Spleen (tissue), 11 donors: ENCODE results near the gene CD300LG. TPM values are rescaled to one million over a fixed set of nuclear protein-coding genes. Genes with fewer than 3 reads are reported as not detected.

Source experiments
- DNase-seq: peaks from one replicate; pipeline ENCODE4 v3.0.0-alpha.2; 2020
- H3K27ac ChIP-seq, 8 donors: fragments of 200-600 bp; sonication (generic) in 7 of 8; 1 replicate in 4 of 8; 2 replicates in 4 of 8; pipeline versions ENCODE4 v1.5.0 to v1.8.0; 2016 to 2021; ENCODE audit warnings: inconsistent platforms in 4 of 8, mild to moderate bottlenecking in 4 of 8, moderate library complexity in 1 of 8
- H3K27me3 ChIP-seq, 7 donors: fragments of 200-600 bp; sonication (generic) in 6 of 7; replicated peaks in 1 of 7; 1 replicate in 4 of 7; 2 replicates in 3 of 7; pipeline versions ENCODE4 v1.5.0 to v1.8.0; 2016 to 2021; ENCODE audit warnings: inconsistent platforms in 3 of 7, mild to moderate bottlenecking in 1 of 7
- H3K36me3 ChIP-seq, 6 donors: fragments of 200-600 bp; sonication (generic) in 5 of 6; 1 replicate in 4 of 6; 2 replicates in 2 of 6; pipeline versions ENCODE4 v1.5.0 to v1.8.0; 2016 to 2021; ENCODE audit warnings: inconsistent platforms in 2 of 6
- H3K4me1 ChIP-seq, 6 donors: fragments of 200-600 bp; sonication (generic) in 5 of 6; 1 replicate in 3 of 6; 2 replicates in 3 of 6; pipeline versions ENCODE4 v1.5.0 to v1.8.0; 2016 to 2021; ENCODE audit warnings: inconsistent platforms in 3 of 6
- H3K4me3 ChIP-seq, 8 donors: fragments of 200-600 bp; sonication (generic) in 7 of 8; 1 replicate in 4 of 8; 2 replicates in 4 of 8; pipeline versions ENCODE4 v1.5.0 to v1.8.0; 2016 to 2021; ENCODE audit warnings: inconsistent platforms in 4 of 8, mild to moderate bottlenecking in 4 of 8, moderate library complexity in 2 of 8
- H3K9me3 ChIP-seq, 8 donors: fragments of 200-600 bp; sonication (generic) in 7 of 8; 1 replicate in 4 of 8; 2 replicates in 4 of 8; pipeline versions ENCODE4 v1.5.0 to v1.8.0; 2016 to 2021; ENCODE audit warnings: inconsistent platforms in 4 of 8
- POLR2A ChIP-seq, 3 donors: fragments of 450-650 bp; IDR thresholded peaks; one replicate each; pipeline ENCODE4 v1.5.1; 2017; ENCODE audit warnings: antibody characterized with exemption in 3 of 3, mild to moderate bottlenecking in 1 of 3
- POLR2AphosphoS5 ChIP-seq, 3 donors: sonication (generic); formaldehyde crosslinking; IDR thresholded peaks; one replicate each; pipeline ENCODE4 v1.5.1; 2017; ENCODE audit warnings: antibody characterized with exemption in 3 of 3
- WGBS, 5 donors: extraction: QIAGEN DNeasy Blood & Tissue Kit in 3 of 5; methylation state at CpG; one replicate each; pipeline versions ENCODE4 v1.1.5 to v1.1.7; 2013 to 2018; 5-methylcytosine and 5-hydroxymethylcytosine counted together
- intact Hi-C: fragments of 100-400 bp; cut with DNase I; formaldehyde crosslinking; loops from one replicate; pipeline ENCODE4 v1.15.0; 2023; ENCODE audit warnings: low total_unique reads
- polyA plus RNA-seq, 3 donors: library from polyadenylated mRNA; stranded (reverse); fragments of 200-250 nt; gene quantifications; one replicate each; pipeline ENCODE4 v1.2.1, GENCODE V29; 2013
- total RNA-seq, 7 donors: library from RNA; depleted of rRNA in 3 of 7; stranded (reverse); fragments of >200 nt in 3 of 7; fragmentation: NEBNext Ultra II Directional in 4 of 7; extraction: Animal tissue kit (Norgen Biotek cat#: 25700) in 4 of 7; gene quantifications; one replicate each; pipeline versions ENCODE4 v1.1.0 to v1.2.1, GENCODE V29; 2016 to 2021
- TF ChIP-seq, protein P1 (sequence below), 11 experiments: fragments of 200-600 bp in 7 of 11; fragments of 450-650 bp in 4 of 11; sonication (generic) in 4 of 11; IDR thresholded peaks in 8 of 11; conservative IDR thresholded peaks in 3 of 11; 1 replicate in 7 of 11; 2 replicates in 4 of 11; pipeline versions ENCODE4 v1.4.0 to v1.8.0; 2016 to 2021; ENCODE audit warnings: antibody characterized with exemption in 11 of 11, inconsistent platforms in 4 of 11, mild to moderate bottlenecking in 1 of 11
- donor health status: healthy with polysubstance abuse.
- donor health status: DM: no; HTN: no; CAD: no; lungs with moderate emphysema.
- donor health status: DM: no; HTN: no; CAD: no.
- donor health status: Bipolar disorder and iron deficiency.
- donor health status: healthy.
- donor health status: DM: no; HTN: no; CAD: no.
- donor health status: DM: yes; HTN: yes; CAD: no.

The CD300LG gene
- total and polyA plus RNA-seq, 10 donors: 0.33 to 5.3 (median 2.2) TPM

- Histone ChIP-seq H3K9me3 (no peaks in the 10 kb centered on the region), H3K36me3 (peaks cover 0 to 16% (median 0%) of the 10 kb centered on the region in 6 donors), H3K4me1 (no peaks in the 10 kb centered on the region), H3K27ac (no peak overlapping the region), H3K4me3 (no peak overlapping the region), H3K27me3 (peaks cover 0 to 9% (median 0%) of the 10 kb centered on the region in 7 donors)
- WGBS, 5 donors: 76 to 92% (median 84%) methylated on average over 2 to 3 of the region's 3 CpGs
- DNase-seq: no peak
- intact Hi-C loops: no loop called here
- TF ChIP-seq, protein P1, sequence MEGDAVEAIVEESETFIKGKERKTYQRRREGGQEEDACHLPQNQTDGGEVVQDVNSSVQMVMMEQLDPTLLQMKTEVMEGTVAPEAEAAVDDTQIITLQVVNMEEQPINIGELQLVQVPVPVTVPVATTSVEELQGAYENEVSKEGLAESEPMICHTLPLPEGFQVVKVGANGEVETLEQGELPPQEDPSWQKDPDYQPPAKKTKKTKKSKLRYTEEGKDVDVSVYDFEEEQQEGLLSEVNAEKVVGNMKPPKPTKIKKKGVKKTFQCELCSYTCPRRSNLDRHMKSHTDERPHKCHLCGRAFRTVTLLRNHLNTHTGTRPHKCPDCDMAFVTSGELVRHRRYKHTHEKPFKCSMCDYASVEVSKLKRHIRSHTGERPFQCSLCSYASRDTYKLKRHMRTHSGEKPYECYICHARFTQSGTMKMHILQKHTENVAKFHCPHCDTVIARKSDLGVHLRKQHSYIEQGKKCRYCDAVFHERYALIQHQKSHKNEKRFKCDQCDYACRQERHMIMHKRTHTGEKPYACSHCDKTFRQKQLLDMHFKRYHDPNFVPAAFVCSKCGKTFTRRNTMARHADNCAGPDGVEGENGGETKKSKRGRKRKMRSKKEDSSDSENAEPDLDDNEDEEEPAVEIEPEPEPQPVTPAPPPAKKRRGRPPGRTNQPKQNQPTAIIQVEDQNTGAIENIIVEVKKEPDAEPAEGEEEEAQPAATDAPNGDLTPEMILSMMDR (IDR thresholded peaks at IDR 0.05 in 8 of 11, conservative IDR thresholded peaks at IDR 0.05 in 3 of 11): no peak
- no peak for TF ChIP-seq POLR2AphosphoS5 (IDR thresholded peaks at IDR 0.05)
- no peak for TF ChIP-seq POLR2A (IDR thresholded peaks at IDR 0.05)
Measured at GRCh38 chr17:43813386-43813785, 33.6 kb upstream of the CD300LG start.

- Histone ChIP-seq H3K4me1 (no peaks in the 10 kb centered on the region), H3K27me3 (peaks cover 0 to 9% (median 0%) of the 10 kb centered on the region in 7 donors), H3K36me3 (peaks cover 0 to 16% (median 0%) of the 10 kb centered on the region in 6 donors), H3K9me3 (no peaks in the 10 kb centered on the region), H3K27ac (no peak overlapping the region), H3K4me3 (no peak overlapping the region)
- TF ChIP-seq POLR2AphosphoS5 (IDR thresholded peaks at IDR 0.05) (no peak), POLR2A (IDR thresholded peaks at IDR 0.05) (no peak)
- TF ChIP-seq, protein P1 (IDR thresholded peaks at IDR 0.05 in 8 of 11, conservative IDR thresholded peaks at IDR 0.05 in 3 of 11): no peak
- DNase-seq: no peak
- 77 to 90% (median 85%) methylated on average over 10 to 12 of the region's 12 CpGs for WGBS, 5 donors
- intact Hi-C loops: no loop called here
Measured at GRCh38 chr17:43814026-43814425, 33.0 kb upstream of the CD300LG start.

- H3K4me1 ChIP-seq: peaks cover 0 to 4% (median 0%) of the 10 kb centered on the region in 6 donors
- no peak for TF ChIP-seq POLR2AphosphoS5 (IDR thresholded peaks at IDR 0.05)
- TF ChIP-seq POLR2A (IDR thresholded peaks at IDR 0.05): no peak
- TF ChIP-seq, protein P1 (IDR thresholded peaks at IDR 0.05 in 8 of 11, conservative IDR thresholded peaks at IDR 0.05 in 3 of 11): no peak
- peaks cover 0 to 9% (median 0%) of the 10 kb centered on the region in 7 donors for H3K27me3 ChIP-seq
- H3K9me3 ChIP-seq: no peaks in the 10 kb centered on the region
- H3K27ac ChIP-seq: no peak overlapping the region
- intact Hi-C loops: no loop called here
- 18 to 55% (median 29%) methylated on average over 1 of the region's 1 CpG for WGBS, 5 donors
- peaks cover 0 to 16% (median 0%) of the 10 kb centered on the region in 6 donors for H3K36me3 ChIP-seq
- DNase-seq: no peak
- H3K4me3 ChIP-seq: no peak overlapping the region
Measured at GRCh38 chr17:43814714-43815113, 32.3 kb upstream of the CD300LG start.

DNA sequence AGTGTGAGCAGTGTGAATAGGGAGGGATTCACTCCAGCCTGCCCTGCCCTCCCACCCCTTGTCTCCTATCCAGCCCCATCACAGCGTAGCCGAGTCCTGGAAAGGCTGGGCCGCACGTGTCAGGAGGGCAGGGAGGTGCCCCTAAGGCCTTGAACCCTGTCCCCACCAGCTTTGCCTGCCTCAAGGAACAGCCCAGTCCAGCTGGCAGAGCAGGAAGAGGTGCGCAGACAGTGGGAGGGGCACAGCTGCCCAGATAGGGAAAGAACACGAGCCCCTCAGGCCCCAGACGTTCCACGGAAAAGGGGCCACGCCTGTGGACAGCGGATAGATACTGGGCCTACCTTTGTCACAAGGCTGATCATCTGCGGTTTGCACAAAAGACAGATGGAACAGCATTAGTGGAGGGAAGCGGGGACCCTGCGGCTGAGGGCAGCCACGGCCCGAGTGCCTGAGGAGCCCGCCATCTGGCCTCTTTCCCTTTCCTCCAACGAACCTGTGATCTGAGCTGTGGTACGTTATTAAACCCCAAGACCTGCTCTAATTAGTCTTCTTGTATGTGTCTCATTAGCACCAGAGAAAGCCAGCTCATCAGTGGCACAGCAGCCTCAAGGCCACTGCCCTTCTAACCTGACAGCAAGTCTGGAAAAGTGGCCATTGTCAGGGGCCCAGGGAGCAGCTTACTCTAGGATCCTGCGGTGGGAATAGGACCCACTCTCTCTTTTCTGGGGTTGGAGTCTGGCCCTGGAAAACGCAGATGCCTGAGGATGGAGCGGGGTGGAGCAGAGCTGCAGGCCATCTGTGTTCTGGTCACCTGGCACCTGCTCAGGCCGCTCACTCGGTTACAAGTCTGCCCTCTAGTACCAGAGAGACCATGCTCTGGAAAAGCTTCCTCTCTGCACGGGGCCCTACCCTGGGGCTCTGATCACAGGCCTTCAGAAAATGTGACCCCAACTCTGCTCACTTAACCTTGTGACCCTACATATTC, 30.3 kb upstream of the CD300LG start:
- Histone ChIP-seq H3K4me3 (no peak overlapping the region), H3K27ac (no peak overlapping the region), H3K4me1 (peaks cover 0 to 4% (median 0%) of the 10 kb centered on the region in 6 donors), H3K36me3 (peaks cover 0 to 16% (median 0%) of the 10 kb centered on the region in 6 donors), H3K9me3 (no peaks in the 10 kb centered on the region), H3K27me3 (peaks cover 0 to 9% (median 0%) of the 10 kb centered on the region in 7 donors)
- TF ChIP-seq POLR2AphosphoS5 (IDR thresholded peaks at IDR 0.05): no peak
- TF ChIP-seq, protein P1 (IDR thresholded peaks at IDR 0.05 in 8 of 11, conservative IDR thresholded peaks at IDR 0.05 in 3 of 11): no peak
- TF ChIP-seq POLR2A (IDR thresholded peaks at IDR 0.05): no peak
- intact Hi-C loops: no loop called here
- 82 to 92% (median 88%) methylated on average over 21 to 24 of the region's 24 CpGs for WGBS, 5 donors
- DNase-seq: no peak
